Effector CD4-positive, alpha-beta T cell (primary cell): Measurements from ENCODE around the gene FMN2. TPM values are rescaled to one million over a fixed set of nuclear protein-coding genes. Genes with fewer than 3 reads are reported as not detected.

Experiments
- DNase-seq: peaks from one replicate; pipeline ENCODE4 v3.0.0-alpha.2; 2020
- total RNA-seq: gene quantifications from one replicate; lab custom pipeline; 2026; lab: John Stamatoyannopoulos, UW

FMN2 gene
- not detected for total RNA-seq

- no peak for DNase-seq
These were observed at the start of gene FMN2 for GRCh38 chr1:240091614-240092300. Gene FMN2 (plus strand): TSS chr1:240091883. CDS start chr1:240092110, 227 bp downstream.

DNA sequence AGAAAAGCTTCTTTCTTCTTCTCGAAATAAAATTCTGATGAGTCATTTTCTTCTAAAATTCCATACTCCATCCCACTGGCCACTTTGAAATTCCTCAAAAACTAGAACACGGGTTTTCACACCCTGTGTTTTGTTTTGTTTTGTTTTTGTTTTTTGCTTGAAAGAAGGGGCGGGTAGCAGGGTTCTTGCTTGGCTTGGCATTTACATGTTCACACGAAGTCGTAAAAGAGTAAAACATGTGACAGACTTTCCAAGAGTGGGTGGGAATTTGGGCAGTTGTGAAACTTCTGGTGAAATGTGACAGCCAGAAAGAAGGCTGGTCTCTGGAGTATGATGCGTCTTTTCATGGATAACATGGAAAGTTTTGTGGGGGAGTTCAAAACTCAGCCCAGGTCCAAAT, 47.1 kb upstream of the FMN2 start:
- DNase-seq, result no peak

- DNase-seq, result no peak
These were observed 45.7 kb upstream of the FMN2 start for GRCh38 chr1:240046000-240046399.

DNA sequence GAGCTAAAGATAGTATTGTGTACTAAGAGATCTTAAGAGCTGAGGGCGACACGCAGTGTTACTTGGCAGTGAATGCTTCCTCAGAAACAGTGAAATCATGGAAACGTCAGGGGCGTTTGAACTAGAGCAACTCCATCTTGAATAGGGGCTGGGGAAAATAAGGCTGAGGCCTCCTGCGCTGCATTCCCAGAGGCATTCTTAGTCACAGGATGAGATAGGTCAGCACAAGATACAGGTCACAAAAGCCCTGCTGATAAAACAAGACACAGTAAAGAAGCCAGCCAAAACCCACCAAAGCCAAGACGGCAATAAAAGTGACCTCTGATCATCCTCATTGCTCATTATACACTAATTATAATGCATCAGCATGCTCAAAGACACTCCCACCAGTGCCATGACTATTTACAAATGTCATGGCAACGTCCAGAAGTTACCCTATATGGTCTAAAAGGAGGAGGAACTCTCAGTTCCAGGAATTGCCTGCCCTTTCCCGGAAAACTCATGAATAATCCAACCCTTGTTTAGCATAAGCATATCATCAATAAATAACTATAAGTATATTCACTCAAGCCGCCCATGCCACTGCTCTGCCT, 37.5 kb upstream of the FMN2 start:
- no peak for DNase-seq

GRCh38 chr1:240055936-240056335, 35.7 kb upstream of the FMN2 start:
- no peak for DNase-seq

DNA sequence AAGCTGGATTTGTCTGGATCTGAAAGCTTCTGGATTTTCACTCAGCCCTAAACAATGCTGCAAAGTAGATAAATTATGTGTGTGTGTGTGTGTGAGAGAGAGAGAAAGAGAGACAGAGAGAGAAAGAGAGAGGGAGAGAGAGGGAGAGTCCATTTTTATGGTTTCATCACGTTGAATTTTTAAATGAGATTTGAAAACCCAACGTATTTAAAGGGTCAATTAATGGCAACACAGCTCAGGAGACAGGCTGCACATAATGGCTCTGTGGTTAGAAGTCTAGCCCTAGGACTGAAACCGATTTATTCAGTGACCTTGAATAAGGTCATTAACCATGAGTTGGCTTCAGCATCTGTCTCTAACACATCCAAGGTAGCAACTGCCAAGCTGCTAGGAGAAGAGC, 35.3 kb upstream of the FMN2 start:
- no peak for DNase-seq

- no peak for DNase-seq
These were observed 33.6 kb upstream of the FMN2 start for GRCh38 chr1:240058049-240058448.

GRCh38 chr1:240068961-240069360, 22.7 kb upstream of the FMN2 start:
- no peak for DNase-seq

- no peak for DNase-seq
These were observed 21.5 kb upstream of the FMN2 start for GRCh38 chr1:240070188-240070587.

- DNase-seq, result no peak
These were observed 18.6 kb upstream of the FMN2 start for GRCh38 chr1:240073097-240073496.

GRCh38 chr1:240074422-240074821, 17.3 kb upstream of the FMN2 start:
- no peak for DNase-seq

GRCh38 chr1:240074908-240075307, 16.8 kb upstream of the FMN2 start:
- no peak for DNase-seq

DNA sequence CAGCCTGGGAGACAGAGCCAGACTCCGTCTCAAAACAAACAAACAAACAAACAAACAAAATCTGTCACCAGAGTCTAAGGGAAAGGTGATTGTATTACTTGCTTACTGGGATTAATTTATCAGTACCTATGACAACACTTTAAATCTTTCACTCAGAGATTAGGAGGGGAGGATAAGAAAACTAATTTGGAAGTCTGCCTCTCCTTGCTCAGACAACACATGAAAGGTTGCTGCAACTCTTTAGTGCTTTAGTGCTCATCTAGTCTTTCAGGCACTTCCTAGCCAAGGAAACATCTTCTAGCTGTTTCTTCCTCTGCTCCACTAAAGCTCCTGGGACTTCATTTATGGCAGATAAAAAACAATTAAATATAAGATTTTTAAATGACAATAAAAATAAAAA, 7.3 kb upstream of the FMN2 start:
- DNase-seq, result no peak

DNA sequence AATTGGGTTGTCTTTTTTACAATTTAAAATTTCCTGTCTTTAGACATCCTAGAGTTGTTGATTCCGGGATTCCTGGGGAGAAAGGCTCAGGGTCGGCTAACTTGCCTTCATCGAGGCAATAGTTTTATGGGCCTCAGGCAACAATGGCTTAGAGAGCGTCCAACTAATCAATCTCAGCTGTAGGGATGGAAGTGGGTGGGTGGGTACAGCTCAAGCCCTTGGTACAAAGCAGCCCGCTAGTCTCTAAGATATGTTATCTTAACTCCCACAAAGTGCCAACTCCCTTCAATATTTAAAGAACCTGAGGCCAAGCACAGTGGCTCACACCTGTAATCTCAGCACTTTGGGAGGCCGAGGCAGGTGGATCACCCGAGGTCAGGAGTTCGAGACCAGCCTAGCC, 6.9 kb upstream of the FMN2 start:
- no peak for DNase-seq

DNA sequence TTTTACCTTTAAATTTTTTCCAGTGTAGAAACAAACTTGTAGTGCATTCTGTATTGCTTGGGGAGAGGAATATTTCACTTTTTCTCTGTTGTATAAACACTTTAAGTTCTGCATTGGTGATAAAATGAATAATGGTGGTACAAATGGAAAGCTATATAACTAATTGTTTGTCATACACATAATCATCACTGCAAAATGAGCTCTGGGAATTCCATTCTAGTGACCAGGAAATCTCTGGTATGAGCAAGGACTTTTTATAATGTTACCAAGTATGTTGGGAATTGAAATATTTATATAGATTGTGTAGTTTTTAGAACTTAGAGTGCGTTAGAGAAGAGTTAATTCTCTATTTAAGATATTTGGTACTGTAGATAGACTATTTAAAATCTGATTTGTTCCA, 5.0 kb upstream of the FMN2 start:
- DNase-seq, result no peak

- DNase-seq, result no peak
These were observed 1.7 kb upstream of the FMN2 start for GRCh38 chr1:240090014-240090413.

- DNase-seq, result no peak
These were observed 604 bp upstream of the FMN2 start for GRCh38 chr1:240090957-240091600.

DNA sequence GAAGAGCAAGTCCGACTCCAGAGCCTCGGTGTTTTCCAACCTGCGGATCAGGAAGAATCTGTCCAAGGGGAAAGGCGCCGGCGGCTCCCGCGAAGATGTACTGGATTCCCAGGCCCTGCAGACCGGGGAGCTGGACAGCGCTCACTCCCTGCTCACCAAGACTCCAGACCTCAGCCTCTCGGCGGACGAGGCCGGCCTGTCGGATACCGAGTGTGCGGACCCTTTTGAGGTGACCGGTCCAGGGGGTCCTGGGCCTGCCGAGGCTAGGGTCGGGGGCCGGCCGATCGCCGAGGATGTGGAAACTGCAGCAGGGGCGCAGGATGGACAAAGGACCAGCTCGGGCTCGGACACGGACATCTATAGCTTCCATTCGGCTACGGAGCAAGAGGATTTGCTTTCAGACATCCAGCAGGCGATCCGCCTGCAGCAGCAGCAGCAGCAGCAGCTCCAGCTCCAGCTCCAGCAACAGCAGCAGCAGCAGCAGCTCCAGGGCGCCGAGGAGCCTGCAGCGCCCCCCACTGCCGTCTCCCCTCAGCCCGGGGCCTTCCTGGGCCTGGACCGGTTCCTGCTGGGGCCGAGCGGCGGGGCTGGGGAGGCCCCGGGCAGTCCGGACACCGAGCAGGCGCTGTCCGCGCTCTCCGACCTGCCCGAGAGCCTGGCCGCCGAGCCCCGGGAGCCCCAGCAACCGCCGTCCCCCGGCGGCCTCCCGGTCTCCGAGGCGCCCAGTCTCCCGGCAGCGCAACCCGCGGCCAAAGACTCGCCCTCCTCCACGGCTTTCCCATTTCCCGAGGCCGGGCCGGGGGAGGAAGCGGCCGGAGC, 827 bp downstream of the FMN2 start:
- DNase-seq, result no peak

DNA sequence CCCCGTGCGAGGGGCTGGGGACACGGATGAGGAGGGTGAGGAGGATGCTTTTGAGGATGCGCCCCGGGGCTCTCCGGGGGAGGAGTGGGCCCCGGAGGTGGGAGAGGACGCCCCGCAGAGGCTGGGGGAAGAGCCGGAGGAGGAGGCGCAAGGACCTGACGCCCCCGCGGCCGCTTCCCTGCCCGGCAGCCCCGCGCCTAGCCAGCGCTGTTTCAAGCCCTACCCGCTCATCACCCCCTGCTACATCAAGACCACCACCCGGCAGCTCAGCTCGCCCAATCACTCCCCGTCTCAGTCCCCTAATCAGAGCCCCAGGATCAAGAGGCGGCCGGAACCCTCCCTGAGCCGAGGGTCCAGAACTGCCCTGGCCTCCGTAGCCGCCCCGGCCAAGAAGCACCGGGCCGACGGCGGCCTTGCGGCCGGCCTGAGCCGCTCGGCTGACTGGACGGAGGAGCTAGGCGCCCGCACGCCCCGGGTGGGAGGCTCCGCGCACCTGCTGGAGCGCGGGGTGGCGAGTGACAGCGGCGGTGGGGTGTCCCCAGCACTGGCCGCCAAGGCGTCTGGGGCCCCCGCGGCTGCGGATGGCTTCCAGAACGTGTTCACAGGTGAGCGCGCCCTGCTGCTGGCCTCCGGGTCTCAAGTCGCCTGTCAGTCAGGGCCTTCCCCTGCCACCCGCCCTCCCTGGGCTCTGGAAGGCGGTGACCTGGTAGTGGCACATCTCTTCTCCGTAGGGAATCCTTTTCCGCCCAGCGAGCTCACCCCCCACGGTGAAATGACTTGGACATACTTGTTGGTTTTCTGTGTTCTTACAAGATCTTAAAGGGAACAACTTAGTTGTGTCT, 1.7 kb downstream of the FMN2 start:
- no peak for DNase-seq

DNA sequence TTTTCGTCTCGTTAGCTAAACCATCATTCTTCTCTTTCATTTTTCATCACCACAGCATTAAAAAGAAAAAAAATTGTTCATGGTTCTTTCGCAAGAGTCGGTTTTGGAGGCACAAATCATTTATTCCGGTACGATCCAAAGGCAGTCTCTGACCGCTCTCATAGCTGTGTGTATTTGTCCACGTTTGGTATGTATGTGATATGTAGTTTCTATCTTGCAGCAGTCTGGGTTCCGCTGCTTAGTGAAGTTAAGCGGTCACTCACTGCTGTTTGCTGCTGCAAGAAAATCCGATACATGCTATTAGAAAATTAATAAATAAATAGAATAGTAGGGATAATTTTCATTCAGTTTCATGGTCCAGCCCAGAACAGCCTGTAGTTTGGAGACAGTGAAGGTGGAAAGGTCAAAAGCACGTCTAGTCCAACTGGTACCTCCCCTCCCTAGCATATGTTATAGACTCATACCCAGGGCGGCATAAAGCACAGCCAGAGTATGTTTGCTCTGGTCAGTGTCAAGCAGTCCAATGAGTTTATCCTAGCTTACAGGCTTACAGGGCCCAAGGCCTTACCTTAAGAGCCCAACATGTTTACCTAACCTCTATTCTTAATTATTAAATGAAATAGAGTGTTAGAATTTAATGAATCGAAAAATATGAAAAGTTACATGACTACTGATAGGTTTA, 2.5 kb downstream of the FMN2 start:
- DNase-seq, result no peak

GRCh38 chr1:240096974-240097373, 5.3 kb downstream of the FMN2 start:
- DNase-seq, result no peak

- no peak for DNase-seq
These were observed 6.9 kb downstream of the FMN2 start for GRCh38 chr1:240098534-240098933.
